HepG2 (cell line): ENCODE measurements around the gene HAPLN2. TPM values are rescaled to one million over a fixed set of nuclear protein-coding genes. Genes with fewer than 3 reads are reported as not detected.

Source experiments
- ATAC-seq: fragments of 200-7000 bp; cut with Tn5 transposase; 3 replicates; pipeline ENCODE4 v1.9.1; 2020; ENCODE audit warnings: mild to moderate bottlenecking, moderate library complexity
- BruUV-seq: library from RNA; stranded (reverse); fragments of 400-500 nt; replicated peaks from 2 replicates; lab custom pipeline; 2021; lab: Mats Ljungman, UMichigan
- CTCF ChIA-PET: fragments of 300-600 bp; formaldehyde crosslinking; extraction: SDS; loops from one replicate; lab custom pipeline; 2021; ENCODE audit warnings: low total read pairs, inconsistent platforms, low intra/inter-chr PET ratio; lab: Yijun Ruan, JAX
- POLR2A ChIA-PET: fragments of 350-600 bp; sonication (Branson Sonifier 250); formaldehyde crosslinking; loops from one replicate; lab custom pipeline; 2020; ENCODE audit warnings: antibody characterized with exemption, inconsistent platforms; lab: Yijun Ruan, JAX
- DNase-seq: peaks from one replicate; pipeline ENCODE4 v3.0.0-alpha.2; 2015; ENCODE audit warnings: low spot score
- FAIRE-seq: peaks from 3 replicates; lab custom pipeline; 2011; peaks lifted over from hg19 to GRCh38; lab: Jason Lieb, UNC
- H2AFZ ChIP-seq: one replicate; pipeline ENCODE4 v1.6.1; 2011; ENCODE audit warnings: low read length, inconsistent platforms
- H3K27ac ChIP-seq: fragments of 300-600 bp; 3 replicates; pipeline ENCODE4 v1.8.0; 2011; ENCODE audit warnings: mixed run types, mild to moderate bottlenecking, mixed read lengths, low read length, inconsistent platforms; ENCODE audit not compliant: insufficient read depth; ENCODE audit errors: extremely low read length
- H3K27me3 ChIP-seq, 2 experiments: fragments of 200-600 bp in 1 of 2; 2 replicates in 1 of 2; 3 replicates in 1 of 2; pipeline versions ENCODE4 v1.6.0 to v1.8.0; 2011; ENCODE audit warnings: low read length in 2 of 2, mild to moderate bottlenecking in 2 of 2, moderate library complexity in 2 of 2, inconsistent platforms in 1 of 2; ENCODE audit not compliant: insufficient read depth in 2 of 2, control insufficient read depth in 1 of 2
- H3K36me3 ChIP-seq, 2 experiments: fragments of 200-600 bp in 1 of 2; replicated peaks in 1 of 2; 2 replicates in 1 of 2; 3 replicates in 1 of 2; pipeline versions ENCODE4 v1.5.1 to v1.8.0; 2011; ENCODE audit warnings: low read length in 2 of 2, inconsistent platforms in 1 of 2; ENCODE audit not compliant: insufficient read depth in 2 of 2, control insufficient read depth in 1 of 2
- H3K4me1 ChIP-seq: 2 replicates; pipeline ENCODE4 v1.5.1; 2012; ENCODE audit warnings: low read length, inconsistent platforms; ENCODE audit not compliant: insufficient read depth
- H3K4me2 ChIP-seq: 2 replicates; pipeline ENCODE4 v1.6.0; 2011; ENCODE audit warnings: low read depth, low read length, inconsistent platforms
- H3K4me3 ChIP-seq, 3 experiments: fragments of 200-600 bp in 1 of 3; sonication (generic), shearing (Covaris generic) in 1 of 3; replicated peaks in 1 of 3; 2 replicates each; pipeline ENCODE4 v1.5.1; 2011 to 2016; ENCODE audit warnings: low read length in 3 of 3, inconsistent platforms in 2 of 3, low read depth in 2 of 3, mild to moderate bottlenecking in 2 of 3, control low read depth in 1 of 3, mixed read lengths in 1 of 3; ENCODE audit not compliant: insufficient read depth in 1 of 3
- H3K79me2 ChIP-seq: one replicate; pipeline ENCODE4 v1.6.1; 2011; ENCODE audit warnings: low read length, inconsistent platforms; ENCODE audit not compliant: insufficient read depth
- H3K9ac ChIP-seq: 2 replicates; pipeline ENCODE4 v1.6.0; 2011; ENCODE audit warnings: mild to moderate bottlenecking, low read depth, low read length, inconsistent platforms; ENCODE audit not compliant: insufficient read depth
- H3K9me3 ChIP-seq: 2 replicates; pipeline ENCODE4 v1.5.1; 2012; ENCODE audit warnings: mild to moderate bottlenecking, low read length
- H4K20me1 ChIP-seq: 2 replicates; pipeline ENCODE4 v1.6.0; 2011; ENCODE audit warnings: inconsistent platforms, mild to moderate bottlenecking, low read length, moderate library complexity; ENCODE audit not compliant: insufficient read depth
- ATF1 ChIP-seq: IDR thresholded peaks from 2 replicates; pipeline ENCODE4 v1.6.1; 2016; ENCODE audit warnings: mild to moderate bottlenecking, control low read depth
- GZF1 ChIP-seq: sonication (generic); formaldehyde crosslinking; IDR thresholded peaks from 2 replicates; pipeline ENCODE4 v1.5.1; 2020; ENCODE audit warnings: mild to moderate bottlenecking, missing genetic modification reagents
- HOXA3 ChIP-seq: sonication (generic); formaldehyde crosslinking; IDR thresholded peaks from 2 replicates; pipeline ENCODE4 v1.5.0; 2020; ENCODE audit warnings: missing genetic modification reagents
- NAIF1 ChIP-seq: sonication (generic); formaldehyde crosslinking; IDR thresholded peaks from 2 replicates; pipeline ENCODE4 v1.5.0; 2020; ENCODE audit warnings: mild to moderate bottlenecking, missing genetic modification reagents, borderline replicate concordance
- NR2F6 ChIP-seq, 2 experiments: IDR thresholded peaks; 2 replicates each; pipeline ENCODE4 v1.6.1; 2016; ENCODE audit warnings: antibody characterized with exemption in 1 of 2, mild to moderate bottlenecking in 1 of 2
- RFX5 ChIP-seq: IDR thresholded peaks from 2 replicates; pipeline ENCODE4 v1.6.1; 2011; ENCODE audit warnings: low read depth, low read length, improper control_type of control experiment
- SMYD3 ChIP-seq: sonication (generic); formaldehyde crosslinking; IDR thresholded peaks from 2 replicates; pipeline ENCODE4 v1.8.1; 2023; ENCODE audit warnings: mild to moderate bottlenecking, missing genetic modification reagents
- STAT5B ChIP-seq: sonication (generic); formaldehyde crosslinking; IDR thresholded peaks from 2 replicates; pipeline ENCODE4 v1.4.0; 2020; ENCODE audit warnings: missing genetic modification reagents
- TCF7 ChIP-seq: sonication (generic); IDR thresholded peaks from 2 replicates; pipeline ENCODE4 v1.6.1; 2016; ENCODE audit warnings: antibody characterized with exemption, low read depth
- ZNF205 ChIP-seq: IDR thresholded peaks from 2 replicates; pipeline ENCODE4 v1.6.1; 2018; ENCODE audit warnings: missing biosample characterization, missing genetic modification reagents
- ZNF207 ChIP-seq: fragments of 450-650 bp; IDR thresholded peaks from 2 replicates; pipeline ENCODE4 v1.6.1; 2016; ENCODE audit warnings: antibody characterized with exemption, borderline replicate concordance
- ZNF232 ChIP-seq: sonication (generic); formaldehyde crosslinking; IDR thresholded peaks from 2 replicates; pipeline ENCODE4 v1.4.0; 2020; ENCODE audit warnings: missing genetic modification reagents, borderline replicate concordance
- ZNF510 ChIP-seq: sonication (generic); formaldehyde crosslinking; IDR thresholded peaks from 2 replicates; pipeline ENCODE4 v1.4.0; 2020; ENCODE audit warnings: low read depth, mild to moderate bottlenecking, missing genetic modification reagents
- ZNF574 ChIP-seq: sonication (generic); formaldehyde crosslinking; IDR thresholded peaks from 2 replicates; pipeline ENCODE4 v1.4.0; 2020; ENCODE audit warnings: missing genetic modification reagents
- ZNF598 ChIP-seq: sonication (generic); formaldehyde crosslinking; IDR thresholded peaks from 2 replicates; pipeline ENCODE4 v1.5.1; 2020; ENCODE audit warnings: mild to moderate bottlenecking, missing genetic modification reagents, borderline replicate concordance
- ZNF616 ChIP-seq: sonication (generic); formaldehyde crosslinking; IDR thresholded peaks from 2 replicates; pipeline ENCODE4 v1.5.0; 2020; ENCODE audit warnings: low read depth, mild to moderate bottlenecking, missing genetic modification reagents
- WGBS: methylation state at CpG from one replicate; pipeline ENCODE4 v1.1.6; 2017; ENCODE audit warnings: low lambda C conversion rate; 5-methylcytosine and 5-hydroxymethylcytosine counted together
- in situ Hi-C: cut with HindIII; loops from 2 replicates; pipeline ENCODE4 v1.10.0; 2017; ENCODE audit warnings: low pct_unique_long_range_greater_than_20kb; ENCODE audit not compliant: extremely low pct_ligation_motif_present
- intact Hi-C: fragments of 100-400 bp; cut with micrococcal nuclease; formaldehyde crosslinking; loops from one replicate; pipeline ENCODE4 v1.10.0; 2022; ENCODE audit not compliant: unreplicated experiment
- polyA plus RNA-seq, 8 experiments: library from polyadenylated mRNA; depleted of rRNA in 3 of 8; stranded (reverse) in 7 of 8; unstranded in 1 of 8; fragments of >200 nt; fragmentation: Illumina TruSeq in 4 of 8; extraction: Trizol in 4 of 8; gene quantifications; 2 replicates each; pipeline versions ENCODE4 v1.2.1 to v1.2.3, GENCODE V29; 2011 to 2016; ENCODE audit warnings: low read depth in 4 of 8, missing spikeins in 1 of 8, mixed read lengths in 1 of 8; ENCODE audit not compliant: insufficient read depth in 1 of 8
- total RNA-seq, 5 experiments: library from RNA; depleted of rRNA; stranded (reverse); fragments of >200 nt; fragmentation: Illumina TruSeq; extraction: Trizol; gene quantifications; 2 replicates each; pipeline ENCODE4 v1.2.3, GENCODE V29; 2016; ENCODE audit warnings: low read depth in 1 of 5
- TF ChIP-seq, protein P1 (sequence below): sonication (generic); IDR thresholded peaks from 2 replicates; pipeline ENCODE4 v1.6.1; 2016; ENCODE audit warnings: low read depth, borderline replicate concordance
- TF ChIP-seq, protein P2 (sequence below): sonication (generic); formaldehyde crosslinking; IDR thresholded peaks from 2 replicates; pipeline ENCODE4 v1.8.0; 2022; ENCODE audit warnings: missing genetic modification reagents, mild to moderate bottlenecking, borderline replicate concordance
- TF ChIP-seq, protein P3 (sequence below): sonication (generic); formaldehyde crosslinking; IDR thresholded peaks from 2 replicates; pipeline ENCODE4 v1.4.0; 2020; ENCODE audit warnings: missing genetic modification reagents, mild to moderate bottlenecking, borderline replicate concordance

The HAPLN2 gene
- total and polyA plus RNA-seq, 2 of the 13 experiments (the other 11 are each of a cell fraction or from before 2014, with no cell fraction given): not detected

- ATAC-seq (peak; percentile 37), FAIRE-seq (peak; percentile 15), DNase-seq (no peak)
- H3K36me3 ChIP-seq: peaks cover 0 to 21% of the 10 kb centered on the region in 2 experiments; a peak in 3 of 5 replicates
- H3K4me3 ChIP-seq: peak overlapping the region; percentile 73 to 86 (median 81)
- peak overlapping the region; percentile 86 for H3K4me2 ChIP-seq
- POLR2A ChIA-PET: interaction anchor here (1.2 to 2.3 kb wide), 7 partner anchors 9 to 134 kb away, joined by 4 to 36 read pairs (median 8); partner anchors contain the start of genes GPATCH4 and MEF2D
- peak overlapping the region; percentile 66 for H3K9ac ChIP-seq
- H3K79me2 ChIP-seq: peaks cover 3% of the 10 kb centered on the region
- H4K20me1 ChIP-seq: no peaks in the 10 kb centered on the region
- intact Hi-C loops: no loop called here
- no peaks in the 10 kb centered on the region for H3K9me3 ChIP-seq
- peak overlapping the region; percentile 78 for H2AFZ ChIP-seq
- H3K27me3 ChIP-seq: peaks cover 0 to 1% of the 10 kb centered on the region in 2 experiments; a peak in 1 of 5 replicates
- H3K4me1 ChIP-seq: peaks cover 21% of the 10 kb centered on the region
- no TSS peak for BruUV-seq
- in situ Hi-C loops: no loop called here
- CTCF ChIA-PET: no interaction called here
- peak overlapping the region; percentile 54 for H3K27ac ChIP-seq
- WGBS: 0% methylated on average over 6 of the region's 6 CpGs
- no peak for TF ChIP-seq ZNF616 (CRISPR knock-in tag)
- no peak for TF ChIP-seq HOXA3 (CRISPR knock-in tag)
- no peak for TF ChIP-seq ZNF574 (CRISPR knock-in tag)
- TF ChIP-seq, protein P1, sequence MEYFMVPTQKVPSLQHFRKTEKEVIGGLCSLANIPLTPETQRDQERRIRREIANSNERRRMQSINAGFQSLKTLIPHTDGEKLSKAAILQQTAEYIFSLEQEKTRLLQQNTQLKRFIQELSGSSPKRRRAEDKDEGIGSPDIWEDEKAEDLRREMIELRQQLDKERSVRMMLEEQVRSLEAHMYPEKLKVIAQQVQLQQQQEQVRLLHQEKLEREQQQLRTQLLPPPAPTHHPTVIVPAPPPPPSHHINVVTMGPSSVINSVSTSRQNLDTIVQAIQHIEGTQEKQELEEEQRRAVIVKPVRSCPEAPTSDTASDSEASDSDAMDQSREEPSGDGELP: no peak
- no peak for TF ChIP-seq ZNF205
- TF ChIP-seq STAT5B (CRISPR knock-in tag): no peak
- no peak for TF ChIP-seq ZNF232 (CRISPR knock-in tag)
- no peak for TF ChIP-seq NAIF1 (CRISPR knock-in tag)
- no peak for TF ChIP-seq TCF7
- TF ChIP-seq NR2F6 (IDR thresholded peaks at IDR 0.05): 0 out of 2 replicates have a peak, but pooled peaks have one; percentile 5
- no peak for TF ChIP-seq NR2F6 (CRISPR knock-in tag; IDR thresholded peaks at IDR 0.05)
- TF ChIP-seq, protein P2, sequence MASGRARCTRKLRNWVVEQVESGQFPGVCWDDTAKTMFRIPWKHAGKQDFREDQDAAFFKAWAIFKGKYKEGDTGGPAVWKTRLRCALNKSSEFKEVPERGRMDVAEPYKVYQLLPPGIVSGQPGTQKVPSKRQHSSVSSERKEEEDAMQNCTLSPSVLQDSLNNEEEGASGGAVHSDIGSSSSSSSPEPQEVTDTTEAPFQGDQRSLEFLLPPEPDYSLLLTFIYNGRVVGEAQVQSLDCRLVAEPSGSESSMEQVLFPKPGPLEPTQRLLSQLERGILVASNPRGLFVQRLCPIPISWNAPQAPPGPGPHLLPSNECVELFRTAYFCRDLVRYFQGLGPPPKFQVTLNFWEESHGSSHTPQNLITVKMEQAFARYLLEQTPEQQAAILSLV (CRISPR knock-in tag): no peak
- peak; percentile 6; the same call in 1 of the 2 replicates for TF ChIP-seq ATF1 (CRISPR knock-in tag)
- 0 out of 2 replicates have a peak, but pooled peaks have one; percentile 8 for TF ChIP-seq SMYD3 (CRISPR knock-in tag)
- TF ChIP-seq ZNF598: no peak
- peak; percentile 71; the same call in 1 of the 2 replicates for TF ChIP-seq ZNF510
- TF ChIP-seq GZF1 (CRISPR knock-in tag): no peak
- TF ChIP-seq RFX5: no peak
- TF ChIP-seq, protein P3, sequence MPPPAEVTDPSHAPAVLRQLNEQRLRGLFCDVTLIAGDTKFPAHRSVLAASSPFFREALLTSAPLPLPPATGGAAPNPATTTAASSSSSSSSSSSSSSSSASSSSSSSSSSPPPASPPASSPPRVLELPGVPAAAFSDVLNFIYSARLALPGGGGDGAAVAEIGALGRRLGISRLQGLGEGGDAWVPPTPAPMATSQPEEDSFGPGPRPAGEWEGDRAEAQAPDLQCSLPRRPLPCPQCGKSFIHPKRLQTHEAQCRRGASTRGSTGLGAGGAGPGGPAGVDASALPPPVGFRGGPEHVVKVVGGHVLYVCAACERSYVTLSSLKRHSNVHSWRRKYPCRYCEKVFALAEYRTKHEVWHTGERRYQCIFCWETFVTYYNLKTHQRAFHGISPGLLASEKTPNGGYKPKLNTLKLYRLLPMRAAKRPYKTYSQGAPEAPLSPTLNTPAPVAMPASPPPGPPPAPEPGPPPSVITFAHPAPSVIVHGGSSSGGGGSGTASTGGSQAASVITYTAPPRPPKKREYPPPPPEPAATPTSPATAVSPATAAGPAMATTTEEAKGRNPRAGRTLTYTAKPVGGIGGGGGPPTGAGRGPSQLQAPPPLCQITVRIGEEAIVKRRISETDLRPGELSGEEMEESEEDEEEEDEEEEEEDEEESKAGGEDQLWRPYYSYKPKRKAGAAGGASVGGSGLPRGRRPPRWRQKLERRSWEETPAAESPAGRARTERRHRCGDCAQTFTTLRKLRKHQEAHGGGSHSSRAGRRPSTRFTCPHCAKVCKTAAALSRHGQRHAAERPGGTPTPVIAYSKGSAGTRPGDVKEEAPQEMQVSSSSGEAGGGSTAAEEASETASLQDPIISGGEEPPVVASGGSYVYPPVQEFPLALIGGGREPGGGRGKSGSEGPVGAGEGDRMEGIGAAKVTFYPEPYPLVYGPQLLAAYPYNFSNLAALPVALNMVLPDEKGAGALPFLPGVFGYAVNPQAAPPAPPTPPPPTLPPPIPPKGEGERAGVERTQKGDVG (CRISPR knock-in tag): no peak
- no peak for TF ChIP-seq ZNF207
Observed at GRCh38 chr1:156591181-156591431, 28.1 kb upstream of the HAPLN2 start.
